Non-pigmented ciliary epithelial cell (primary cell): ENCODE measurements around the gene FARP1.
"Not testable (repeated sequence)": the region's sequence is repeated elsewhere in the genome, so short reads cannot be mapped to it uniquely, and the experiment has no call there.

Source experiments
- DNase-seq: peaks from one replicate; pipeline ENCODE4 v3.0.0-alpha.2; 2010; ENCODE audit warnings: low read depth

Gene FARP1

GRCh38 chr13:98265692-98266551, 123.0 kb downstream of the FARP1 start:
- DNase-seq: no peak

GRCh38 chr13:98267080-98267912, 124.4 kb downstream of the FARP1 start:
- DNase-seq: no peak

GRCh38 chr13:98269386-98269785, 126.5 kb downstream of the FARP1 start:
- no peak for DNase-seq

- DNase-seq: no peak
Measured at GRCh38 chr13:98270819-98271218, 127.9 kb downstream of the FARP1 start.

GRCh38 chr13:98271646-98272045, 128.8 kb downstream of the FARP1 start:
- not testable (repeated sequence) for DNase-seq

- DNase-seq: no peak
Measured at GRCh38 chr13:98272549-98272948, 129.7 kb downstream of the FARP1 start.

GRCh38 chr13:98273067-98273823, 130.4 kb downstream of the FARP1 start:
- DNase-seq: no peak

- DNase-seq: no peak
Measured at GRCh38 chr13:98273824-98274742, 131.2 kb downstream of the FARP1 start.

DNA sequence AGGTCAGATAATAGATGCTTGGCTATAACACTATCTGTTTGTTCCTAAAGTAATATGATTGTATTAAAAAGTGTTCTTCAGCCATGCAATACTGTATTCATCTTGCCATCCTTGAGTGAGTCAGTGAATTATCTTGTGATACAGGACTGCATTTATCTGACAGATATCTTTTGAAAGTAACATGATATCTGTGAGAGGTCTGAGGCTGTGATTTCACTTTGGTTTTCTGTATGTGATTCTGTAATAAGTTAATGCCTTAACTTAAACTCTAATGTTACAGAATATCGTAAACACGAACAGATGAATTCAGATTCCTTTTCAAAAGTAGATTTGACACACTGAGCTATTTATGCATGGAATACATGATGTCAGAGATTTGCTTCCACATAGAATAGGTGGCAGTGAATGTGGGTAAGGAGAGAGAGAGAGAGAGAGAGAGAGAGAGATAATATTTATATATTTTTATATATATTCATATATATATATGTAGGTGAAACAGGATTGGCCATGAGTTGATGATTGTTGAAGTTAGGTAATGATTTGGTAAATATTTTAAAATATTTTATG, 132.1 kb downstream of the FARP1 start:
- DNase-seq: no peak

GRCh38 chr13:98275681-98276171, 132.8 kb downstream of the FARP1 start:
- DNase-seq: no peak

- DNase-seq: no peak
Measured at GRCh38 chr13:98276486-98276885, 133.6 kb downstream of the FARP1 start.

DNA sequence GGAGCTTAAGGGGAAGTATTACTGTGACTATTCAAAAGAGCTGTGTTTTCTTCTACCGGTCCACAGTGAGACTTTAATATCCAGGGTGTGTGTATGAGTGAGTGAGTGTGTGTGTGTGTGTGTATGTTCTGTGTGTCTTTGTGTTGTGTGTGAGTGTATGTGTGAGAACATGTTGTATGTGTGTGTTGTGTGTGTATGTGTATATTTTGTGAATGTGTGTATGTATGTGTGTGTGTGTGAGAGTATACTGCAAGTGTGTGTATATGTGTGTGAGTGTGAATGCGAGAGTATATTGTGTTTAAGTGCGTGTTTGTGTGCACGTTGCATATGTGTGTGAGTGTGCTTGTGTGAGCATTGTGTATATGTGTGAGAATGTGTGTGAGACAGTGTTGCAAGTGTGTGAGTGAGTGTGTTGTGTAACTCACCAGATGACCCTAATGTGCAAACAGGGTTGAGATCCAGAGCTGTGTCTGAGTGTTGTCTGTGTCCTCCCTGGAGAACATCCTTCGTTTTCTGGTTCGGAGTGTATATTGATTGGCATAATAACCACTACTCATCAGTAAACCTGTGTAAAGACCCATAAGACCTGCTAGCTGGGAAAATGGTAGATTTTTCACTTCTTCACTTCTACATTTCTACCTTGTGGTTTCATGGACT, 135.3 kb downstream of the FARP1 start:
- DNase-seq: no peak

DNA sequence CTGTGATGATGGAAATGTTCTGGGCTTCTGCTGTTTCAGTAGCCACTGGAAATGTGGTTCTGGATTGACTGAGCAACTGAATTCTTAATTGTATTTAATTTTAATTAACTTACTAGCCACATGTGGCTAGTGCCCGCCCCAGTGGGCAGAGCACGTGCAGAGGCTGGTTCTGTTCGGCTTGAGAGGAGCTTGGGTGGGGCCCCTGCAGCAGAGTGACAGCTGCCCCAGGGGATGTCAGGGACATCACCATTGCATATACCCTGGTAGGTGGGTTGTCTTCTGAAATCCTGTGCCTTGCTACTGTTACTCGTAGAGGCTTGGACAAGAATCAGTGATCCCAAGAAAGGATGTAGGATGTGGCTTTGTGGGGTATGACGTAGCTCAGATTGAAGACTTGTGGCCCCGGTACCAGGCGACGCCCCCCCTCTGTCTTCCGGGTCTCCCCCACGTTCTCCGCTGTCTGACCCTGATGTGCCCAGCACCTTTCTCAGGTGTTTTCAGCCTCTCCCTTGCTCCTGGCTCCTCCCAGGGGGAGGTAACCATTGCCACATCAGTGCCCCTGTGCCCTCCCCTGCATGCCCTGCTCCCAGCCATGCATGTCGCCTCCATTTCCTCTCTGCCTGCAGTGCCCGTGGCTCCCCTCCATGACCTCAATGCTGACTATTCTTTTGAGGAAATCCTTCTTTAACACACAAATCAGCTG, 136.7 kb downstream of the FARP1 start:
- DNase-seq: no peak

DNA sequence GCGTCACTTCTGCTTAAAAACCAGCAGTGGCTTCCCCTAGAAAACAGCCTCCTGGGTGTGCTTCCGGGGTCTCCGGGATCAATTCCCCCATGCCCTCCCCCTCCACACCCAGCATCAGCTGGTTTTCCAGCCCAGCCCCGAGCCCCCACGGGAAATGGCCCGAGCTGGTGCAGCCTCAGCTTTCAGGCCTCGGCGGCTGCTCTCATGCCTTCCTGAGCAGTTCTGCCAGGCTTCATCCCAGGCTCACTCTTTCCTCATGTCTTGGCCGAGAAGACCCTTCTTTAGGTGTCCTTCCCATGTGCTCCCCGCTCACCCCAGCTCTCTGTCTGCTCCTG, 137.2 kb downstream of the FARP1 start:
- DNase-seq: no peak

DNA sequence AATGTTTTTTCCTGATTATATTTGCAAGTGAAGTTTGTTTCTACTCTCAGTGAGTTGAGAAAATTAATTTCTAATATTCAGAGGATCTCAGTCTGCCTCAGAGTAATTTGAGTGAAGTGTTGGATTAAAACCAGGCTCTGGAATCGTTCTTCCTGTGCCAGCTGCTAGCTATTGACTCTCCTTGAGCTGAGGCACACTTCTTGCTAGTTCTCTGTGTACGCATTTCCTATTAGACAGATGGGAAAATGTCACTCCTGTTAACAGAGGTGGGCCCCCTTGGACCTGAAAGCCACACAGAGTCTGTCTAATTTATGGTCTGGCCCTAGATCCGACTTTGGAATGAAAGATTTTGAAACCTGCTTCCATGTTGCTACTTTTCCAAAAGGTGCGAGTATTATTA, 141.8 kb downstream of the FARP1 start:
- DNase-seq: no peak

DNA sequence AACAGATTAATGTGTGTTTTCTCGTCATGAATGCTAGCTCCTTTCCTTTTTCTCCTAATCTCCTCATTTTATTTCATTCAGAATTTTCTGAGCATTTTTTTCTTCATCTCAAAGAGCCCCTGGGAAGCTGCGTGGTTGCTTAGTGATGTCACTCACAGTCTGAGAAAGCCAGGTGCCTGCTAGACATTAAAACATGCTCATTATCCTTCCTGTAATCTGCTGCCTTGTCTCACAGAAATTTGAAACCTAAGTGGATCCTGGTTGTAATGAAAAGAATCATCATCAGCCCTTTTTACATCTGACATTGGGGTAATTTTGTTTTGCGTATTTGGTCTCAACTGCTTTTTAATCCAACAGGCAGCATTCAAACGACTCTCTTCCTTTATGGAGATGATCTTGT, 142.4 kb downstream of the FARP1 start:
- peak; percentile 20 for DNase-seq

- DNase-seq: no peak
Measured at GRCh38 chr13:98285852-98286594, 143.1 kb downstream of the FARP1 start.

- no peak for DNase-seq
Measured at GRCh38 chr13:98286799-98287198, 143.9 kb downstream of the FARP1 start.

DNA sequence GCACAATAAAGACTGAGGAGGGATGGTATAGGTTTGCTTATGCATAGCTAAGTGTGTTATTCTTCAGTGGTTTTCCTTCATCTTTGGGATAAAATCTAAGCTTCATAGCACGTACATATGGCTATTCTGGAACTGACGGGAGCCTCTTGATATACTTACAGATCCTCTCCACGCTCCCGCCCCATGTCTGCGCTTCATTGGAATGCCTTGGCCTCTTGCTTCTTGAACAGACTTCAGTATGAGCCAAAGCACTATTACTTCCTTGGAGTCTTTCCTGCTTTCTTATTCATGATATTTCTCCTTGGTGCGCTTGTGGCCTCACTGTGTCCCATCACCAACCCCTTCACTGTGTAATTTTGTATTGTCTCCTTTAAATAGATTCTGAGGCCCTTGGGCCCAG, 145.3 kb downstream of the FARP1 start:
- no peak for DNase-seq
